Activated naive CD4-positive, alpha-beta T cell treated with Interleukin-2 at 50 U/mL for 16 hours (primary cell): ENCODE measurements around the gene UBE2V1.

ENCODE experiments used
- DNase-seq: peaks from one replicate; pipeline ENCODE4 v3.0.0-alpha.2; 2020

The UBE2V1 gene

GRCh38 chr20:50058662-50059402 lies 54.1 kb downstream of the UBE2V1 start:
- DNase-seq, result no peak

- DNase-seq, result no peak
These were observed 55.3 kb downstream of the UBE2V1 start for GRCh38 chr20:50057714-50058053.

DNA sequence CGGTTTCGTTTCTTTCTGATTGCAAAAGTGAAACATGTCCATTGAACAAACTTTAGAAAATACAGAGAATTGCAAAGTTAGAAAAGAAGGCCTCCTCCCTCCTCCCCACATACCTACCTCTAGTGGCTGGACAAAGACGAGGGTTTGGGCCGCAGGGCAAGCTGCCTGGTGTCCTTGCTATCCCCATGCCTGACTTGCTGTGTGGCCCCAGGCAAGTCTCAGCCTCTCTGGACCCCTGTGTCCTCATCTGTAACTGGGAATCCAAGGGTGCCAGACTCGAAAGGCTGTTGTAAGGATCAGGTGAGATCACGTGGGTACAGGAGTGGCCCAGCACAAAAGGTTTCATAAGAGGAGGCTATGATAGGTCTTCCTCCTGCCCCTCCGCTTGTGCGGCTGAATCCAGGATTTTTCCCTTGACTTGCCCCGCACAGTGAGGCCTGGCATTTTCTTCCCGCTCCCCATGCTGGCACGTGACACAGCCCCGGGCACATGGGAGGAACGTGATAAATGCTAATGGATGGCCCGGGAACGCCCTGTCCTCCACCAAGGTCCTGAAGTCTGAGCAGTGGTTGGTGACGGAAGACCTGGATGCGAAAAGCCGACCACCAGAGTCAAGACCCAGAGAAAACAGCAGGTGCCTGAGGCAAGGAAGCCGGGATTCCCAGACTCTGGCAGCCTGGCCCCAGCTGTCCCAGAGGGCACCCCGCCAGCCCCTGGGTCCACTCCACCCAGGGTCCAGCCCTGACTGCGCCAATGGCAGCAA lies 55.8 kb downstream of the UBE2V1 start:
- no peak for DNase-seq

DNA sequence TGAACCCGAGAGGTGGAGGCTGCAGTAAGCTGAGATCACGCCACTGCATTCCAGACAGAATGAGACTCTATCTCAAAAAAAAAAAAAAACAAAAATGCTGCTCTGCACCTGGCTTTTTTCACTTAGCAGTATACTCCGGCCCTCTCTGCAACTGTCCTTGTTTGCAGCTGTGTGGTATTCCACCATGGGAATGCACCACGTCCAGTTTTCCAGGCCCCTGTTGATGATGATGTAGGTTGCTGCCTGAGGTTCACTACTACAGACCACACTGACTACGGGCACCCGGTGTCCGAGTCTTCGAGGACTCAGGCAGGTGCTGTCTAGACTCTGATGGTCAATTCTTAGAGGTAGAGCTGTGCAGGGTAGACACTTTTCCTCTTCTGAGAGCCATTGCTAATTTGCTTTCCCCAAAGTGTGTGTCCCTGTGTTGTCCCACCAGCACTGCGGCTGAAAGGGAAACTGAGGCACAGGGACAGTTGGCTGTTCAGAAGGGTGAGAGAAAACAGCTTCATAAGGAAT lies 56.5 kb downstream of the UBE2V1 start:
- no peak for DNase-seq

GRCh38 chr20:50055524-50056083 lies 57.3 kb downstream of the UBE2V1 start:
- no peak for DNase-seq

GRCh38 chr20:50054626-50055511 lies 58.1 kb downstream of the UBE2V1 start:
- DNase-seq, result no peak

DNA sequence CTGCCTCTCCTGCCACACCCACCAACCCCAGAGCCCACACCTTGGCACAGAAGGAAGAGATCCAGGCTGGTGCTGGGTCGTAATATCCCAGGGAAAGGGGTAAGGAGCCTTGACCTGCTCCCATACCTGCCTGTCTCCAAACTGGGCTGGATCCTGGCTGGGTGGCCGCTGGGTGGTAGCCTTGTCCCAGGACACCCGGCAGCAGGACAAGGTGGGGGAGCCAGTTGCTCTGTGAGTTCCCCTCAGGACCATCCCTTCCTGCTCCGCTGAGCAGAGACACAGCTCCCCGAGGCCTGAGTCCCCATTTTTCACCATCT lies 58.8 kb downstream of the UBE2V1 start:
- no peak for DNase-seq

- DNase-seq, result no peak
These were observed 59.4 kb downstream of the UBE2V1 start for GRCh38 chr20:50053362-50054230.

DNA sequence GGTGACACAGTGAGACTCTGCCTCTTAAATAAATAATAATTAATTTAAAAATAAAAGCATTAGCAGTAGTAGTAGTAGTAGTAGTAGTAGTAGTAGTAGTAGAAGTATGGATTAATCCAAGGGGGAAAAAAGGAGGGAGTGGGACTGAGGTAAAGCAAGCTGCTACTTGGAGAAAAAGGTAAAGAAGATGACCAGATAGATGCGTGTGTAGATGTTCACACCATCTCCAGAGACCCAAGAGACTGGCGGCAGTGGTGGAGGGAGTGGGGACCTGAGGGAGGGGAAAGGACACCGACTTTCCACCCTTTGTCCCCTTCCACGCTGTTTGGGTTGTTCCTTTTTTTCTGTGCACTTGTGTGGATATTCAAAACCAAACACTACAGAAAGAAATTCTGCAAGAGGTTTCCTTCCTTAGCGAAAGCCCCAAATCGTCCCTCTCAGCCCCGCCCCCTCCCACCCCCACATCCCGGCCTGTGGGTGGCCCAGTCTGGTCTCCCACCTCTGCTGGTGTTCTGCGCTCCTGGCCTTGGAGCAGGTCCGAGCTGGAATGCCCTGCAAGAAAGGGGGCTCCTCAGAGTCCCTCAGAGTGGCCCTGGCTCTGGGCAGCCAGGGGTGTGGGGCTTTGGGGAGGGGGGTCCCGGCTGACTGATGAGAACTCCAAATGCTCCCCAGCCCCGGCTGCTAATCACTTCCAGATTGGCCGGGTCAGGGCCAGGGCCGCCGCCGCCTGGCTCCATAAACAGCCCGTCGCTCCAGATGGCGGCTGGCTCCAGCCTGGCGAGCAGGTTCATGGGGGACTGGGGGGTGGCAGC lies 60.2 kb downstream of the UBE2V1 start:
- no peak for DNase-seq

DNA sequence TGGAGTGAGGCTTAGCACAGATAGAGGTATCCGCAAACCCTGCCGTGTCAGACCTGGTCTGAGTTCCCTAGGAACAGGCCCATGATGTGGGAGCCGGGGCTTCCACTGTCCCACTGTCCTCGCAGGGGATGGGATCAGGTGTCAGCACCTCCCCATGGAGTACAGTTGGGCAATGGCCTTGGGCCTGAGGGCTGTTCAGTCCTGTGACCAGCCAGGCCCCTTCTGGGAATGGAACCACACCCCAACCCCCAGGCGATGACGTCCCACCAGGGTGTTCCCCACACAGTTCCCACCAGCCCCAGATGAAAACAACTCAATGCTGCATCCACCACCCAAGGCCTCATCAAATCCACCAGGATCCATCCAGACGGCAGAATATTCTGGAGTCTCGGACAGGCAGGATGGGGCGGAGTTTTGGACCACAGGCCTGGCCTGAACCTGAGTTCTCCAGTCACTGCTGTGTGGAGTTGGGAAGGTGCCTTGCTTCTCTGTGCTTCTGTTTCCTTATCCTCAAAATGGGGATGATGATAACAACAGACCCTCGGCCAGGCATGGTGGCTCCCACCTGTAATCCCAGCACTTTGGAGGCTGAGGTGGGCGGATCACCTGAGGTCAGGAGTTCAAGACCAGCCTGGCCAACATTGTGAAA lies 62.2 kb downstream of the UBE2V1 start:
- DNase-seq, result no peak

DNA sequence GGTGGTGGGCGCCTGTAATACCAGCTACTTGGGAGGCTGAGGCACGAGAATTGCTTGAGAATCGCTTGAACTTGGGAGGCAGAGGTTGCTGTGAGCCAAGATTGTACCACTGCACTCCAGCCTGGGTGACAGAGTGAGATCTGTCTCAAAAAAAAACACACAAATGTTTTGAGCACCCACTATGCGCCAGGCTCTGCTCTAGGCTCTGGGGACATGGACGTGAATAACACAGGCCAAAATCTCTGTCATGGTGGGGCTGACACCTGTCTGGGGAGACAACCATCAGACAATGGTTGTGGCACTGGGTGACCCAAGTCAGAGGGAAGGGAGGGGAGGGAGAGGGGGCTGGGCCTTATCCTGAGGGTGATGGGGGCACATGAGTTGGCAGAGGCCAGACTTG lies 62.7 kb downstream of the UBE2V1 start:
- DNase-seq, result no peak

DNA sequence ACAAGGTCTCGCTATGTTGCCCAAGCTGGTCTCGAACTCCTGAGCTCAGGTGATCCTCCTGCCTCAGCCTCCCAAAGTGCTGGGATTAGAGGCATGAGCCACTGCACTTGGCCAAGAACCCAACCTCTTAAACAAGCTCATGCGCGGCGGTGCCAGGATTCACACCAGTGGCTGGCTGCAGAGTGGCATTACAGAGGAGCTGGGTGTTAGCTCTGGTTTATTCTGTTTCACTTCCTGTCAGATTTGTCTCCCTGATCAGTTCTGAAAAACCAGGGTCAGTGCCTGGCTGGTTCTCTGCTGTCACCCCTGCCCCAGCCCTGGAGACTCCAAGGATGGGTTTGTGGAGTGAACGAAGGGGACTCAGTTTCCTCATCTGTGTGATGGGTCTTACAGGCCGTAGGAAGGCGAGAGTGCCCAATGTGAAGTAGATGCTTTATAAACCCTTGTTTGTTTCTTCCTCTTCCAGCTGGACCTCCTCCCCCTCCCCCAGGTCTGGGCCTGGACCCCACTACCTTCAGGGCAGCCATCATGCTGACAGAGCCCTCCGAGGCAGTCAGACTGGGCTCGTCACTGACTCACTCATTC lies 63.4 kb downstream of the UBE2V1 start:
- DNase-seq, result no peak

GRCh38 chr20:50048420-50049166 lies 64.4 kb downstream of the UBE2V1 start:
- no peak for DNase-seq

DNA sequence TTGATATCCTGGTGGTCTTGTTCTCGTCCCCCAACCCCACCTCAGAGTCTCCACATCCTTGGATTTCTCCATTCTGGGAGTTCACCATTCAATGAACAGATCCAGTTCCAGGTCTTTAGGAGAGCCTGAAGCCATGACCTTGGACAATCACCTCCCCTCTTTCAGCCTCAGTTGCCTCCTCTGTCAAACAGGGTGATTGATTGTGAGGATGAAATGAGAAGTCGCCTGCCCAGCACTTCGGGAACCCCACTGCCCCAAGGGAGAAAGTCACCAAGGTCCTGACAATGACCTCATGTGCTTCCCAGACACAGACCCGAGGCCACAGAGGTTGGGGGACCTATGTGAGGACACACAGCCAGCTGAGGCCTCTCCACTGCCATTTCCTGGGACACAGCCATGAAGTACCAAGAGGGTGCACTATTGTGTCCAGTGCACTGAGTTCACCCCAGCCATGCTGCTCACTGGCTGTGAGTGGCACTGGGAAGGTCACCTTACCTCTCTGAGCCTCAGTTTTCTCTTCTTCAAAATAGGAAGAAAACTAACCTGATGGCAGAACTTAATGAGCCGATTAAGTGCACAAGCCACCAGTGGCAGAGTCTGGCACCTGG lies 68.5 kb downstream of the UBE2V1 start:
- DNase-seq, result no peak

GRCh38 chr20:50043573-50044352 lies 69.2 kb downstream of the UBE2V1 start:
- no peak for DNase-seq

- DNase-seq, result no peak
These were observed 70.3 kb downstream of the UBE2V1 start for GRCh38 chr20:50042370-50043313.

DNA sequence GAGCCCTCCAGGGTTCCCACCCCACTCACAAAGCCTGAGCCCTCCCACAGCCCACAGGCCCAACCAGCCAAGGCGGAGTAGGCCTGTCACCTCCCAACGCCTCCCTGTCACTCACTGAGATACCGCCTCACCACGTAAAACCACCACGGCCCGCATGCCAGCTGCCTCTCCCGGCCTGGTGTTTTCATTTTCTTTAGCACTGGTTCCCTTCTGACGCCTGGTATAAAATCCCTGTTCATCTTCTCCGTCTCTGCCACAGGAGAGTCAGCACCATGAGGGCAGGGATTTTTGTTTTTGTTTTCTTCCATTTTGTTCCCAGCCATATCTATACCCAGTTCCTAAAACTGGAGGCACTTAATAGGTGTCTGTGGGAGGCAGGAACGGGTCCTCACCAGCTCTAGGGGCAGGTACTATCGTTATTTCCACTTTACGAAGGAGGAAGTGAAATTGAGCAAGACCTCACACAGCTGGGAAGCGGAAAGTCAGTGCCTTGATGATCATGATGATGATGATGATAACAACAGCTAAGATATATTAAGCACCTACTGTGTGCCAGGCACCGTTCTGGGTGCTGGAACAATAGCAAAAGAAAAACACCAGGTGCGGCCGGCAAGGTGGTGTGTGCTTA lies 71.6 kb downstream of the UBE2V1 start:
- no peak for DNase-seq
